Measurements from ENCODE around the gene DCXR.

Gene DCXR

GRCh38 chr17:82045936-82046484, 8.5 kb upstream of the DCXR start (continued):
- no peak for TF ChIP-seq ZNF175 (tag by site-specific recombination; IDR thresholded peaks at IDR 0.05)
- TF ChIP-seq ZBTB7A (tag by site-specific recombination; IDR thresholded peaks at IDR 0.05; ENCODE audit: low read depth) = no peak
- TF ChIP-seq PRDM4 (tag by site-specific recombination; IDR thresholded peaks at IDR 0.05) = no peak

- CTCF ChIA-PET = interaction anchor here (0.6 to 1.0 kb wide), 4 partner anchors 8 to 310 kb away, joined by 3 to 5 read pairs (median 4); no protein-coding TSS in a partner anchor
- POLR2A ChIA-PET = interaction anchor here (0.6 to 1.8 kb wide), 5 partner anchors 16 to 150 kb away, joined by 3 to 7 read pairs (median 5); no protein-coding TSS in a partner anchor
- H3K4me1 ChIP-seq (ENCODE audit: control insufficient read depth, insufficient read depth, low read length) = no peaks in the 10 kb centered on the region
- H3K9me3 ChIP-seq (ENCODE audit: control insufficient read depth, insufficient read depth, low read depth, low read length) = no peaks in the 10 kb centered on the region
- no peak overlapping the region for H3K27ac ChIP-seq (ENCODE audit: extremely low read depth, low read depth, low read length)
- H3K36me3 ChIP-seq (ENCODE audit: control insufficient read depth in 2 of 2, insufficient read depth in 1 of 2, low read length in 2 of 2) = peaks cover 0 to 26% of the 10 kb centered on the region in 2 experiments; a peak in 1 of 3 replicates
- H3K4me3 ChIP-seq (ENCODE audit: low read depth, low read length) = no peak overlapping the region
- TF ChIP-seq TRIM28 (IDR thresholded peaks at IDR 0.05; ENCODE audit: borderline replicate concordance, low read length) (no peak), ZIC2 (tag by site-specific recombination; IDR thresholded peaks at IDR 0.05) (peak; percentile 64), SP3 (tag by site-specific recombination; IDR thresholded peaks at IDR 0.05) (no peak), HIC1 (tag by site-specific recombination; IDR thresholded peaks at IDR 0.05) (no peak), GLIS1 (tag by site-specific recombination; IDR thresholded peaks at IDR 0.05) (no peak)
Observed at GRCh38 chr17:82043507-82043906, 6.0 kb upstream of the DCXR start.

GRCh38 chr17:82042649-82043048, 5.2 kb upstream of the DCXR start:
- TF ChIP-seq ZNF391 (tag by site-specific recombination; IDR thresholded peaks at IDR 0.05; ENCODE audit: borderline replicate concordance, low read depth) = no peak
- no peak for TF ChIP-seq ZNF221 (tag by site-specific recombination; IDR thresholded peaks at IDR 0.05; ENCODE audit: borderline replicate concordance)
- no peak for TF ChIP-seq ZNF280C (tag by site-specific recombination; IDR thresholded peaks at IDR 0.05)
- 0 out of 2 replicates have a peak, but pooled peaks have one; percentile 38 for TF ChIP-seq ZNF223 (tag by site-specific recombination; IDR thresholded peaks at IDR 0.05)
- TF ChIP-seq ZNF202 (tag by site-specific recombination; IDR thresholded peaks at IDR 0.05; ENCODE audit: borderline replicate concordance) = no peak
- no peak for TF ChIP-seq ZNF266 (tag by site-specific recombination; IDR thresholded peaks at IDR 0.05; ENCODE audit: low read depth)
- TF ChIP-seq SETDB1 (IDR thresholded peaks at IDR 0.05; ENCODE audit: insufficient read length, low read length) = no peak
- no peak for TF ChIP-seq ZIC2 (tag by site-specific recombination; IDR thresholded peaks at IDR 0.05)
- Histone ChIP-seq H3K4me1 (ENCODE audit: control insufficient read depth, insufficient read depth, low read length) (no peaks in the 10 kb centered on the region), H3K36me3 (ENCODE audit: control insufficient read depth in 2 of 2, insufficient read depth in 1 of 2, low read length in 2 of 2) (peaks cover 0 to 17% of the 10 kb centered on the region in 2 experiments; a peak in 1 of 3 replicates), H3K27ac (ENCODE audit: extremely low read depth, low read depth, low read length) (no peak overlapping the region), H3K4me3 (ENCODE audit: low read depth, low read length) (no peak overlapping the region), H3K9me3 (ENCODE audit: control insufficient read depth, insufficient read depth, low read depth, low read length) (no peaks in the 10 kb centered on the region)
- CTCF ChIA-PET = interaction anchor here (0.6 kb wide), 2 partner anchors 21 to 310 kb away, joined by 3 to 4 read pairs; no protein-coding TSS in a partner anchor
- POLR2A ChIA-PET = interaction anchor here (1.8 kb wide), 2 partner anchors 12 to 17 kb away, joined by 4 to 5 read pairs; partner anchors contain the start of gene RAC3
